Spleen (tissue), 11 donors: ENCODE measurements around the gene ANKRD29. TPM values are rescaled to one million over a fixed set of nuclear protein-coding genes. Genes with fewer than 3 reads are reported as not detected.

Experiments
- DNase-seq: peaks from one replicate; pipeline ENCODE4 v3.0.0-alpha.2; 2020
- H3K27ac ChIP-seq, 8 donors: fragments of 200-600 bp; sonication (generic) in 7 of 8; 1 replicate in 4 of 8; 2 replicates in 4 of 8; pipeline versions ENCODE4 v1.5.0 to v1.8.0; 2016 to 2021; ENCODE audit warnings: inconsistent platforms in 4 of 8, mild to moderate bottlenecking in 4 of 8, moderate library complexity in 1 of 8
- H3K27me3 ChIP-seq, 7 donors: fragments of 200-600 bp; sonication (generic) in 6 of 7; replicated peaks in 1 of 7; 1 replicate in 4 of 7; 2 replicates in 3 of 7; pipeline versions ENCODE4 v1.5.0 to v1.8.0; 2016 to 2021; ENCODE audit warnings: inconsistent platforms in 3 of 7, mild to moderate bottlenecking in 1 of 7
- H3K36me3 ChIP-seq, 6 donors: fragments of 200-600 bp; sonication (generic) in 5 of 6; 1 replicate in 4 of 6; 2 replicates in 2 of 6; pipeline versions ENCODE4 v1.5.0 to v1.8.0; 2016 to 2021; ENCODE audit warnings: inconsistent platforms in 2 of 6
- H3K4me1 ChIP-seq, 6 donors: fragments of 200-600 bp; sonication (generic) in 5 of 6; 1 replicate in 3 of 6; 2 replicates in 3 of 6; pipeline versions ENCODE4 v1.5.0 to v1.8.0; 2016 to 2021; ENCODE audit warnings: inconsistent platforms in 3 of 6
- H3K4me3 ChIP-seq, 8 donors: fragments of 200-600 bp; sonication (generic) in 7 of 8; 1 replicate in 4 of 8; 2 replicates in 4 of 8; pipeline versions ENCODE4 v1.5.0 to v1.8.0; 2016 to 2021; ENCODE audit warnings: inconsistent platforms in 4 of 8, mild to moderate bottlenecking in 4 of 8, moderate library complexity in 2 of 8
- H3K9me3 ChIP-seq, 8 donors: fragments of 200-600 bp; sonication (generic) in 7 of 8; 1 replicate in 4 of 8; 2 replicates in 4 of 8; pipeline versions ENCODE4 v1.5.0 to v1.8.0; 2016 to 2021; ENCODE audit warnings: inconsistent platforms in 4 of 8
- CTCF ChIP-seq, 11 experiments: fragments of 200-600 bp in 7 of 11; fragments of 450-650 bp in 4 of 11; sonication (generic) in 4 of 11; IDR thresholded peaks in 8 of 11; conservative IDR thresholded peaks in 3 of 11; 1 replicate in 7 of 11; 2 replicates in 4 of 11; pipeline versions ENCODE4 v1.4.0 to v1.8.0; 2016 to 2021; ENCODE audit warnings: antibody characterized with exemption in 11 of 11, inconsistent platforms in 4 of 11, mild to moderate bottlenecking in 1 of 11
- POLR2A ChIP-seq, 3 donors: fragments of 450-650 bp; IDR thresholded peaks; one replicate each; pipeline ENCODE4 v1.5.1; 2017; ENCODE audit warnings: antibody characterized with exemption in 3 of 3, mild to moderate bottlenecking in 1 of 3
- POLR2AphosphoS5 ChIP-seq, 3 donors: sonication (generic); formaldehyde crosslinking; IDR thresholded peaks; one replicate each; pipeline ENCODE4 v1.5.1; 2017; ENCODE audit warnings: antibody characterized with exemption in 3 of 3
- WGBS, 5 donors: extraction: QIAGEN DNeasy Blood & Tissue Kit in 3 of 5; methylation state at CpG; one replicate each; pipeline versions ENCODE4 v1.1.5 to v1.1.7; 2013 to 2018; 5-methylcytosine and 5-hydroxymethylcytosine counted together
- intact Hi-C: fragments of 100-400 bp; cut with DNase I; formaldehyde crosslinking; loops from one replicate; pipeline ENCODE4 v1.15.0; 2023; ENCODE audit warnings: low total_unique reads
- polyA plus RNA-seq, 3 donors: library from polyadenylated mRNA; stranded (reverse); fragments of 200-250 nt; gene quantifications; one replicate each; pipeline ENCODE4 v1.2.1, GENCODE V29; 2013
- total RNA-seq, 7 donors: library from RNA; depleted of rRNA in 3 of 7; stranded (reverse); fragments of >200 nt in 3 of 7; fragmentation: NEBNext Ultra II Directional in 4 of 7; extraction: Animal tissue kit (Norgen Biotek cat#: 25700) in 4 of 7; gene quantifications; one replicate each; pipeline versions ENCODE4 v1.1.0 to v1.2.1, GENCODE V29; 2016 to 2021
- donor health status: healthy with polysubstance abuse.
- donor health status: DM: no; HTN: no; CAD: no; lungs with moderate emphysema.
- donor health status: DM: no; HTN: no; CAD: no.
- donor health status: Bipolar disorder and iron deficiency.
- donor health status: healthy.
- donor health status: DM: no; HTN: no; CAD: no.
- donor health status: DM: yes; HTN: yes; CAD: no.

The ANKRD29 gene
- total and polyA plus RNA-seq, 10 donors: 1.6 to 10.6 (median 3.7) TPM

GRCh38 chr18:23635283-23636070, 27.2 kb downstream of the ANKRD29 start:
- H3K36me3 ChIP-seq: no peaks in the 10 kb centered on the region
- no peak for DNase-seq
- no peak for TF ChIP-seq POLR2A (IDR thresholded peaks at IDR 0.05)
- TF ChIP-seq CTCF (IDR thresholded peaks at IDR 0.05 in 8 of 11, conservative IDR thresholded peaks at IDR 0.05 in 3 of 11): no peak
- TF ChIP-seq POLR2AphosphoS5 (IDR thresholded peaks at IDR 0.05): no peak
- 63 to 80% (median 72%) methylated on average over 6 of the region's 6 CpGs for WGBS, 5 donors
- no peak overlapping the region for H3K4me3 ChIP-seq
- intact Hi-C loops: no loop called here
- H3K4me1 ChIP-seq: no peaks in the 10 kb centered on the region
- no peaks in the 10 kb centered on the region for H3K9me3 ChIP-seq
- no peak overlapping the region for H3K27ac ChIP-seq
- no peaks in the 10 kb centered on the region for H3K27me3 ChIP-seq

- Histone ChIP-seq H3K4me3 (no peak overlapping the region), H3K27ac (no peak overlapping the region), H3K9me3 (no peaks in the 10 kb centered on the region), H3K36me3 (no peaks in the 10 kb centered on the region), H3K4me1 (no peaks in the 10 kb centered on the region), H3K27me3 (no peaks in the 10 kb centered on the region)
- intact Hi-C loops: no loop called here
- 38 to 59% (median 47%) methylated on average over 3 of the region's 3 CpGs for WGBS, 5 donors
- TF ChIP-seq CTCF (IDR thresholded peaks at IDR 0.05 in 8 of 11, conservative IDR thresholded peaks at IDR 0.05 in 3 of 11): no peak
- no peak for TF ChIP-seq POLR2A (IDR thresholded peaks at IDR 0.05)
- TF ChIP-seq POLR2AphosphoS5 (IDR thresholded peaks at IDR 0.05): no peak
- DNase-seq: no peak
Observed at GRCh38 chr18:23634692-23635091, 28.0 kb downstream of the ANKRD29 start.

- no peaks in the 10 kb centered on the region for H3K9me3 ChIP-seq
- H3K36me3 ChIP-seq: no peaks in the 10 kb centered on the region
- intact Hi-C loops: no loop called here
- no peak for DNase-seq
- no peak overlapping the region for H3K27ac ChIP-seq
- no peaks in the 10 kb centered on the region for H3K27me3 ChIP-seq
- WGBS, 5 donors: 73 to 95% (median 88%) methylated on average over 1 of the region's 1 CpG
- no peak overlapping the region for H3K4me3 ChIP-seq
- no peaks in the 10 kb centered on the region for H3K4me1 ChIP-seq
- TF ChIP-seq POLR2A (IDR thresholded peaks at IDR 0.05): no peak
- TF ChIP-seq CTCF (IDR thresholded peaks at IDR 0.05 in 8 of 11, conservative IDR thresholded peaks at IDR 0.05 in 3 of 11): no peak
- TF ChIP-seq POLR2AphosphoS5 (IDR thresholded peaks at IDR 0.05): no peak
Observed at GRCh38 chr18:23632615-23633014, 30.1 kb downstream of the ANKRD29 start.

- no peaks in the 10 kb centered on the region for H3K27me3 ChIP-seq
- whole genome bisulfite sequencing, 5 donors: 68 to 77% (median 70%) methylated on average over 11 of the region's 11 CpGs
- no peak for TF ChIP-seq CTCF (IDR thresholded peaks at IDR 0.05 in 8 of 11, conservative IDR thresholded peaks at IDR 0.05 in 3 of 11)
- H3K36me3 ChIP-seq: no peaks in the 10 kb centered on the region
- intact Hi-C loops: no loop called here
- H3K27ac ChIP-seq: no peak overlapping the region
- H3K9me3 ChIP-seq: no peaks in the 10 kb centered on the region
- no peak for DNase-seq
- H3K4me3 ChIP-seq: no peak overlapping the region
- H3K4me1 ChIP-seq: no peaks in the 10 kb centered on the region
Observed at GRCh38 chr18:23631746-23632145, 31.0 kb downstream of the ANKRD29 start.
